ENCODE results near the gene TUBE1. TPM values are rescaled to one million over a fixed set of nuclear protein-coding genes. Genes with fewer than 3 reads are reported as not detected.

The TUBE1 gene
- total RNA-seq, 1 donor = 38.2 TPM

DNA sequence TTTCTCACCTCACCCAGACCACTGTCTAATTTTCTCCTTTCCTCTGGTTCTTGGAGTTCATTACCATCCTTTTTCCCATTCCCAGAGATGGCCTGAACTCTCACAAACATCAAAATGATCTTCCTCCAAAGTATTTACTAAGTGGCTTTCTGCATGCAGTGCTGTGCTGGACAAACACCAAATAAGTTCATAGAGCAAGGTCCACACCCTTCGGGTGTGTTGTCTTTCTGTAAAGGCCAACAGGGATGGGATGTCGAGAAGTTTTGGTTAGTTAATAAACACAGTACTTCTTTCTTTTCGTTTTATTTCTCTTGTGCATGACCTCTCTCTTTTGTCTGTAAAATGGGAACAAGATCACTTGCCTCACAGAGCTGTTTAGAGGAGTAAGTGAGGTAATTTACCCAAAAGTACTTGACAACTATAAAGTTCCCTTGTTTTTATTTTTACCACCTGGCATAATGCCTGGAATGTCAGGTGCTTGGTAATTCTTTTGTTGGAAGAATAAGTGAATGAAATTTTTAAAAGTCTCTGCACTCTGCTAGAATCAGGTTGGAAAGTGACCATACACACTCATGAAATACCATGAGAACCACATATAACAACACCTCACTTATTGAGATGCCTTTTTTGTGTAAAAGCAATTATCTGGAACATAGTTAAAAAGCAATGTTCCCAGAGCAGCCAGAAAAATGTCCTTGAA is 56.2 kb downstream of the TUBE1 start:
- TF ChIP-seq, protein P1, sequence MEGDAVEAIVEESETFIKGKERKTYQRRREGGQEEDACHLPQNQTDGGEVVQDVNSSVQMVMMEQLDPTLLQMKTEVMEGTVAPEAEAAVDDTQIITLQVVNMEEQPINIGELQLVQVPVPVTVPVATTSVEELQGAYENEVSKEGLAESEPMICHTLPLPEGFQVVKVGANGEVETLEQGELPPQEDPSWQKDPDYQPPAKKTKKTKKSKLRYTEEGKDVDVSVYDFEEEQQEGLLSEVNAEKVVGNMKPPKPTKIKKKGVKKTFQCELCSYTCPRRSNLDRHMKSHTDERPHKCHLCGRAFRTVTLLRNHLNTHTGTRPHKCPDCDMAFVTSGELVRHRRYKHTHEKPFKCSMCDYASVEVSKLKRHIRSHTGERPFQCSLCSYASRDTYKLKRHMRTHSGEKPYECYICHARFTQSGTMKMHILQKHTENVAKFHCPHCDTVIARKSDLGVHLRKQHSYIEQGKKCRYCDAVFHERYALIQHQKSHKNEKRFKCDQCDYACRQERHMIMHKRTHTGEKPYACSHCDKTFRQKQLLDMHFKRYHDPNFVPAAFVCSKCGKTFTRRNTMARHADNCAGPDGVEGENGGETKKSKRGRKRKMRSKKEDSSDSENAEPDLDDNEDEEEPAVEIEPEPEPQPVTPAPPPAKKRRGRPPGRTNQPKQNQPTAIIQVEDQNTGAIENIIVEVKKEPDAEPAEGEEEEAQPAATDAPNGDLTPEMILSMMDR (IDR thresholded peaks at IDR 0.05; ENCODE audit: insufficient read depth, low read length) = no peak
- DNase-seq (ENCODE audit: low read depth) = no peak
- H3K4me3 ChIP-seq (ENCODE audit: low read depth, low read length) = no peak overlapping the region

DNA sequence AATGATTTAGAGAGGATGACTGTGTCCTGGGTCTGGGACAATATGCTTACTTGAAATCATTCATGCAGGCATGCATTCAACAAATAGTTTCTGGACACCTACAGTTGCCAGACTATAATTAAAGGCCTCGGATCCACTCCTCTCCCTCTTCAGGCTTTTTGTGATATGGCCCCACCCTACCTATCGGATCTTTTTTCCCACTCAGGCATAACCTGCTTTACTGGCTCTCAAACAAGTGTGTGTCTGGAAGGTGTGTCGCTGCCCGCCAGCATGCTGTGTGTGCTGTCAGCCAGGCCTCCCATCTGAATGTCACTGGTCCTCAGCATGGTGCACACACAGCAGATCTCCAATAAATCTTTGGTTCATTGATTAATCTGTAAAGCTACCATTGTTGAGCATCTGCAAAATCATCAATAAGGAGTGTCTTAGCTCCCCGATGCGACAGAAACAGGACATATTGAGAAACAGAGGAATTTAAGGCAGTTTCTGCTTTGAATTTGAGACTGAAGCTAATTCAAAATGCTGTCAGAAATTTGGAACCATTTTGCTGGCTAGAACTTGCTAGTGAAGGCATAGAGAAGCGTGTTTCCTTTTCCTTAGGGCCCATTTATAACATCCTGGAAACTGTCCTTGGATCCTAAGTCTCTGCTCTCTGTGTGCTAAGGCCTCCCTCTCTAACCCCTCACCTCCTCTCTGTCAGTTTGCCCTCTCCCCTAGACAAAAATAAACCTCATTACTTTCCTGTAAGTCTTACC is 56.9 kb downstream of the TUBE1 start:
- no peak overlapping the region for H3K4me3 ChIP-seq (ENCODE audit: low read depth, low read length)
- DNase-seq (ENCODE audit: low read depth) = no peak
- TF ChIP-seq, protein P1 (IDR thresholded peaks at IDR 0.05; ENCODE audit: insufficient read depth, low read length) = no peak

DNA sequence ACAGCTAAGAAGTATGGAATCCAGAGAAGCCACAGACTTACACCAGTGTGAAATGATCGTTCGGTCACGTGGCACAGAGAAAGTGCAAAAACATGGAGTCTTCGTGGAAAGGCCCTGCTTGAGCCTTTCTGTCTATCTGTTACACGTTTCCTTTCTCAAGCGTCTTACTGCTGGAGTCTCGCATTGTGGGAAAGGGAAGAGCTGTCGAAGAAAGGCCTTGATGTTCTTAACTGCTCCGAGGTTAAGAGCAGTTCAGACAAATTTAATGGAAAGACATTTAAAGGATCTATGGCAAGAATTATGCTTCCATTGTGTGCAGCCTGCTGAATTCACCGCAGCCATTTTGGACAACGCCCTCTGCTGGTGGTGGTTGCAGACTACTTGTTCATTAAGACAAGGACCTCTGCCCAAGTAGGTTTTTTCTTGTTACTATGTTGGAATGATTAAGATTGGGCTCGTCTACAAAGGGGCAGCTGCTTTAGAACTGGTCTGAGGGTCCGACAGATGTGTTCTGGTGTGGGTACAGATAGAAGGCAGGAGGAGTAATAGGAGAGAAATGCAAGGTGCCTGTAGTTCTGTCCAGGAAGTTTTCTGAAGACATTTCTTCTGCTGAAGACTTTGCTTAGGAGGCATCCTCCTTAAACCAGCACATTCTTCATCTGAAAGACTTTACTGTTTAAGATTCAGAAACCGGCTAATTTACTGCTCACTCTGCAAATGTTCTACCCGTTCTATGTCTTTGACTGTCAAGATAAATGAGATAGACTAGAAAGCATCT is 58.0 kb downstream of the TUBE1 start:
- TF ChIP-seq, protein P1 (IDR thresholded peaks at IDR 0.05; ENCODE audit: insufficient read depth, low read length) = peak; percentile 64
- peak; percentile 69 for DNase-seq (ENCODE audit: low read depth)
- no peak overlapping the region for H3K4me3 ChIP-seq (ENCODE audit: low read depth, low read length)

DNA sequence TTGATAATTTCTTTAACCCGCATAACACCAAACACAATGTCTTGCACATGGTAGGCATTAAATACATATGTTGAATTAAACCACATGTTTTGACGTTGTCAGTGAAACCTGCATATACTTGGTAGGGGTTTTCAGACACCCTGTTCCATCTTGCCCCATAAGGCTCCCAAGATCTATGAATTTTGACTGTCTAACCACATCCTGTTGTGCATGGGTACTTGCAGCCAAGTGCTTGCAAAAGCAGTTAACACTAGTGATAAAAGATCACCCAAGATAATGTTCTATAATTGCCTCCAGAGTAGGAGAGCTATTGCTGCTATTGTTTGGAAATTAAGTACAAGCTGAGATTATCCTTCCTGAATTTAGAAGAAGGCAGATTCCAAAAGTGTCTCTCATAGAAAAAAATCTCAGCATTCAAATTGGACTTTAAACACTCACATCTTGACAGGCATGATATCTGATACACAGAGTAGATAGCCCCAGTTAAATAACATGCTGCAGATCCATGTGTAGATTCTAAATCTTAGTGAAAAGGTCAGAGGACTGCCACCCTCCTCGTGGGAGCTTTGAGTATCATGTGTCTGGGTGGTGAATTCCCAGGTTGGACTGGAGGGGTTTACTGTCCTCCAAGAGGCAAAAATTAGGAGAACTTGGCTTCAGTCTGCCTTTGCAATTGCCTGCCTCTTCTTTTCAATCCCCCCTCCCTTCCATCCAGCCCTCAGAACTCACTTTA is 59.2 kb downstream of the TUBE1 start:
- TF ChIP-seq, protein P1 (IDR thresholded peaks at IDR 0.05; ENCODE audit: insufficient read depth, low read length) = no peak
- DNase-seq (ENCODE audit: low read depth) = peak; percentile 78
- H3K4me3 ChIP-seq (ENCODE audit: low read depth, low read length) = no peak overlapping the region

DNA sequence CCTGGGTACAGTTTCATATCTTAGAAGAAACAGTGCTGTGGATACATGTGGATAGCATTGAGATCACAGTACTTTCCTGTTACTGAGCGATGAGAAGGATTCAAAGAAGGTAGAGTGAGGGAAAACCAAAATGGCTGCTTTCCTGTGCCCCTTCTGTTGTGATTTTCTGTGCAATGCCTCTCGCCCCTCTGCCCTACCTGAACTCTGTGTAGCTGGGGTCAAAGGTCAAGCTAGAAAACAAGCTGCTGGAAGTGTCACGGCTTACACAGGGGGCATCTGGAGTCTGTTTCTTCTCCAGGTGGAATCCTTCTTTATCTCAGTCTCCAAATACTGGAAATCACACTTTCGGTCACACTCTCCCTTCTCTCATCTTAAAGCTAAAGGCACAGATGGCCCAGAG is 60.3 kb downstream of the TUBE1 start:
- TF ChIP-seq, protein P1 (IDR thresholded peaks at IDR 0.05; ENCODE audit: insufficient read depth, low read length) = no peak
- no peak for DNase-seq (ENCODE audit: low read depth)

DNA sequence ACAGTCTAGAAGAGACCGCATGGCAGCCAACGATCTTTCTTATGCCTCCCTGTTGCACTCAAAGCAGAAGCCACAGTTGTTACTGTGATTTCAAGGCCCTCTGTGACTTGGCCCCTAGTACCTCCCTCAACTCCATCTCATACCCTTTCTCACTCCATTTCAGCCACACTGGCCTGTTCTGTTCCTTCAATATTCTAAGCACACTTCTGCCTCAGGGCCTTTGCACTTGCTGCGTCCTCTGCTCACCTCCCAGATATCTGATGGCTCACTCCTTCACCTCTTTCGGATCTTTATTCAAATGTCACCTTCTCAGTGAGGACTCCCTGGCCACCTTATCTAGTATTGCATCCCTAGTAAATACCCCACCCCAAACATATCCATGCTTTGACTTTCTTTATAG is 62.8 kb downstream of the TUBE1 start:
- DNase-seq (ENCODE audit: low read depth) = no peak
- TF ChIP-seq, protein P1 (IDR thresholded peaks at IDR 0.05; ENCODE audit: insufficient read depth, low read length) = no peak
- H3K4me3 ChIP-seq (ENCODE audit: low read depth, low read length) = no peak overlapping the region

More for the DNA sequence above, 60.3 kb downstream of the TUBE1 start:
- no peak overlapping the region for H3K4me3 ChIP-seq (ENCODE audit: low read depth, low read length)

All from fibroblast of the aortic adventitia (primary cell).